ENCODE data around the gene OGFOD3.

OGFOD3 gene

GRCh38 chr17:82446649-82447048 is 28.3 kb upstream of the OGFOD3 start:
- DNase-seq (no peak), ATAC-seq (no peak)

DNA sequence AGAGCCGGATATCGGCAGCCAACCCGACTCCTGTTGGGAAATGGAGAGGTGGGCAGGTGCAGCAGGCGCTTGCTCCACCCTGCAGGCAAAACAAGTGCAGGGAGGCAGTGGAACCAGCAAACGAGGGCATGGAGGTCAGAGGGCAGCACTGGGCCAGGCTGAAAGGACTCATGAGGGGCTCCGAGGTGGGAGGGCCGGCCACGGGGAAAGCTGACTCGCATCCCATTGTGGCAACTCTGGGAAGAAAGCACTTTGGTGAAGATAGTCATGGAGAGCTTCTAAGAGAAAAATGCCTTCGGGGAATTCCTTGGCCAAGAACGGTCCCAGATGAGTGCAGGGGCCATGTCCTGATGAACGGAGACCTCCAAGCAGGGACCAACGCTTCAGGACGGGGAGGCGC is 27.7 kb upstream of the OGFOD3 start:
- DNase-seq: no peak
- ATAC-seq: no peak

DNA sequence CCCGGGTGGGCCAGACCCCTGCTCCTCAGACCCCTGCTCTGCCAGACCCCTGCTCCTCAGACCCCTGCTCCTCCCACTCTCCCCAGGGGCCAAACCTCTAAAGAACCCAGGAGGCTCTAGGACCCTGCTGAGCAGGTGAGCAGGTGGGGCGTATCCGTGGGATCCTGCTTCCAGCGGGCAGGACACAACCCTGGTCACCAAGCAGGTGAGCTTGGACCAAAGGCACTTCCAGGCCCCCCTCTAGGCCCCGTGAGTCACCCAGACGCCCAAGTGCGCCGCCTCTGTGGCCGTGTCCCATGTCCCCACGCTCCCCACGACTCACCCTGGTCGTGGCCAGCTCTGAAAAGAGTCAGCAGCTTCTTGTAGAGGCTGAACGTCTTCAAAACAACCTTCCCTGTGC is 27.2 kb upstream of the OGFOD3 start:
- no peak for DNase-seq
- no peak for ATAC-seq

GRCh38 chr17:82444941-82445521 is 26.6 kb upstream of the OGFOD3 start:
- ATAC-seq: no peak
- DNase-seq: no peak

DNA sequence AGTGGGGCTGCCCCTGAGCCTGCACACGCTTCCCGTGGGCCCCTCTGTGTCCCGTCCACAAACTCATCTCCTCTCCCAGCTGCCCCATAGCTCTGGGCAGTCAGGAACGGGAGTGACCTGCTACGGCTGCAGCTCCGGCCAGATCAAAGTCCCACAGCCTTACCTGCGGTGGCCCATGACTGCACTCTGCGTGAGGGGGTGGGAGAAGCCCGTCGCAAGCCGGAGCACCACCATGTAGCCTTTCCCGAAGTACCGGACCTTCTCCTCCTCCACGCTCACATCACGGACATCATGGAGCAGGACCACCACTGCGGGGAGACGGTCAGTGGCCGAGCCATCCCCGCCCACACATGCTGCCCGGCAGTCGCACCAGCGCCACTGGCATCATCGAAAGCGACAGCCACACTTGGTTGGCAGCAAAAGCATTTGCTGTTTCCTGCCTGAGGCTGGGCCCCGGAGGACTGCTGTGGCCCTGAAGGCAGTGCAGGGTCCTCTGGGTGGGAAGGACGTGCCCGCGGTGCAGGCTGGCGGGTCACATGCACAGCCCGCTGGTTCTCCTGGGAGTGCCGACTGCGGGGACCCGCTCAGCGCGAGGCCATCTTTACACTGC is 26.0 kb upstream of the OGFOD3 start:
- ATAC-seq (no peak), DNase-seq (no peak)

DNA sequence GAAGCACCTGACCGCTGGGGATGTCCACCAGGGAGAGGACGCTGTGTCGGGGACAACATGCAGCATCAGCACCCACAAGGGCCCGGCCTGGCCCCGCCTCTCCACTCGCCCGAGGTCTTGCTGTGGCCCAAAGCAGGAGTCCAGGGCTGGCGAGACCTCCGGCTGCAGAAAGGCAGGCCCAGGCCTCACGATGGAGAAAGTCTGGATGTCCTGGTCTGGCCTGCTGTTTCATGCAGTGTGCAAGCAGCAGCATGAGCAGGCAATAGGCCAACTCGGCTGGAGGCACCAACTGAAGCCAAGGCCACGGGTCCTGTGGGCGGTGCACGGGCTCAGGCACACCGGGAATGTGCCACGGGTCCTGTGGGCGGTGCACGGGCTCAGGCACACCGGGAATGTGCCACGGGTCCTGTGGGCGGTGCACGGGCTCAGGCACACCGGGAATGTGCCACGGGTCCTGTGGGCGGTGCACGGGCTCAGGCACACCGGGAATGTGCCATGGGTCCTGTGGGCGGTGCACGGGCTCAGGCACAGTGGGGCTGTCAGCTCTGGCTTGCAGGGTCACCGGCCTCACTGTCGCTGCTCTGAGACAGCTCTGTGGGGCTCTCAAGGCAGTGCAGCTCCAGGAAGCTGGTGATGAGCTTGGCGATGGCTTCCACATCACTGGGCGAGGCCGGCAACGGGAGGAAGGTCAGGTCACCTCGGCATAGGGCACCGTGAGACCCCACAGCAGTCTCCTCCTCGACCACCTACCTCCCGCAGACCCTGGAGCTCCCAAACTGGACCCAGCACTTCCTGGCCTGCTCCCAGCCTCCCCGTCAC is 25.3 kb upstream of the OGFOD3 start:
- DNase-seq: no peak
- no peak for ATAC-seq

DNA sequence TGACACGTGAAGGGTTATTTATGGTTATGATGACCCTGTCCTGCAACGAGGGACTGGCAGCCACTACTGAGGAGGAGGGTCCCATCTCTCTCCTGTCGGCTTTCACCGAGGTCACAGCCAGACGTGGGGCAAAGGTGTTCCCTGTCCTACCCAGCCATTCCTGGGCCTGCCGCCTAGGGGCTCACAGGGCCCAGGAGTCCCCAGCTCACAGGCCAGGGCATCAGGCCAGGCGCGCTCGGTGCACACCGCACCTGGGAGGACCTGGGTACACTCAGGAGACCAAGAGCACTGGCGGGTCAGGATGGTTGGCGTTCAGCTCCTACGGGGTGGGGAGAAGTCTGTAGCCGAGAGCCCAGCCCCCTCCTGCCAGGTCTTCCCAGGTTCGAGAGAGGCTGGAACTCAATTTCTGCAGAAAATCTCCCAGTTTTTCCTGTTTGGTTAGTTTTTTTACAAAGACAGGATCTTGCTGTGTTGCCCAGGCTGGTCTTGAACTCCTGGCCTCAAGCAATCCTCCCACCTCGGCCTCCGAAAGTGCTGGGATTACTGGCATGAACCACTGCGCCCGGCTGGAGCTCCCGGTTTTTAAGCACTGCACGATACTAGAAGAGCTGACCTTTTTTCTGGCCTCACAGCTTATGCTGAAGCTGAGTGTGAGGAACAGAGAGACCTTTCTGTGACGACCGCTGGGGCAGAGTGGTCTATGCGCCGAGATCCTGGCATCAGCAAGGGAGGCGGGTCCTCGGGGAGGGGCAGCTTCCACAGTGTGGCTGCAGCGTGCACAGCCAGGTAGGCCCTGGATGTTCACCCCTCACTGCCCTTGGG is 24.5 kb upstream of the OGFOD3 start:
- DNase-seq: no peak
- no peak for ATAC-seq

- ATAC-seq (no peak), DNase-seq (no peak)
Observed at GRCh38 chr17:82441691-82442487, 23.5 kb upstream of the OGFOD3 start.

DNA sequence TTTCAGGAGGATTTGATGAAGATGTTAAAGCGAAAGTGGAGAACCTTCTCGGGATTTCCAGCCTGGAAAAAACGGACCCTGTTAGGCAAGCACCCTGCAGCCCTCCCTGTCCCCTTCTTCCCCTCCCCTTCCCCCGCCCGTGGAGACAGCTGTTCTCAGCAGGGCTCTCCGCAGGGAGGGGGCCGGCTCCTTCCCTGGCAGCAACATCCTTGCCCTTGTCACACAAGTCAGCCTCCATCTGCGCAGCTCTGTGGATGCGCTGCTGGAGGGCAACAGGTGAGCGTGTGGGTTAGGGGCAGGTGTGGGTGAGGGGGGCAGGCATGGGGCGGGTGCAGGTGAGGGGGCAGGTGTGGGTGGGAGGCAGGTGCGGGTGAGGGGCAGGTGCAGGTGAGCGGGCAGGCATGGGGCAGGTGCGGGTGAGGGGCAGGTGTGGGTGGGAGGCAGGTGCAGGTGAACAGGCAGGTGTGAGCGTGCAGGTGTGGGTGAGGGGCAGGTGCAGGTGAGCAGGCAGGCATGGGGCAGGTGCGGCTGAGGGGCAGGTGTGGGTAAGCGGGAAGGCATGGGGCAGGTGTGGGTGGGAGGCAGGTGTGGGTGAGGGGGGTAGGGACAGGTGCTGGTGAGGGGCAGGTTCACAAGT is 22.7 kb upstream of the OGFOD3 start:
- no peak for ATAC-seq

GRCh38 chr17:82440469-82440981 is 22.1 kb upstream of the OGFOD3 start:
- ATAC-seq (no peak), DNase-seq (no peak)

More for the DNA sequence above, 22.7 kb upstream of the OGFOD3 start:
- DNase-seq: no peak

DNA sequence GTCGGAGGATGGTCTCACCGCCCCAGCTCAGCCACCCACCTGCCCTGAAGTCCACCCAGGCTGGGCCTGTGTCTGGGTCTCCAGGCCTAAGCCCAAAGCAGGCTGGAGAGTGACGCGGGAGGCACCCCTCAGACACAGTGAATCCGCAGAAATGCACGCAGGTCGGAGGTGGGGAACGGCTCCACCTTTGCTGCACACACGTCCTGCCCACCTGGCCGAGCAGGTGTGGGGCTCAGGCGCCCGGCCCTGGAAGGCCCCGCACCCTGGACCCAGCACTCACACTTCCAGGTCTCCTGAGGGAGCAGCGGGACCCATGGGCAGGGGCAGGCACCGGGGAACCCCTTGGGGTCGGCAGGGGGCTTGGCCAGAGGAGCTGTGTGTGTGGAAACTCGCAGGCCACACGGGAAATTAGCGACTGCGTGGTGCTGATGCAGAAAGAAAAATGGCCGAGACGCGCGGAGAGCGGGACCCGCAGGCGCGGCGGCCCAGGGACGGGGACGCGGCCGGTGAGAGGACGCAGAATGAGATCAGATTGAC is 21.5 kb upstream of the OGFOD3 start:
- ATAC-seq (no peak), DNase-seq (no peak)

GRCh38 chr17:82439194-82439828 is 20.9 kb upstream of the OGFOD3 start:
- ATAC-seq (no peak), DNase-seq (no peak)

- no peak for ATAC-seq
- DNase-seq: no peak
Observed at GRCh38 chr17:82438401-82439193, 20.2 kb upstream of the OGFOD3 start.

DNA sequence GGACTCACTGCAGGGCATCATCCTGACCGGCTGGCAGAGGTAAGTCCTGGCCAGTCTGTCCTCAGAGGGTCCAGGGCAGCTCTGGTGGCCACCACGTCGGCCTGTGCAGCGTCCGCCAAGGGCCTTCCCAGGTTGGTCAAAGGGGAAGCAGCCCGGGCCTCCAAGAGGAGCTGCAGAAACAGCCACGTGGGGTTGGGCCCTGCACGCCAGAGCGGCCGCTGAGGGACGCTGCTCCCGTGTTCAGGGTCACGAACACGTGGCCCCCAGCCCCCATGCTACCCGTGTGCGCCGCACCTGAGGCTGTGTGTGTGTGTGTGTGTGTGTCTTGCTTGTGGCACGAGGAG is 18.9 kb upstream of the OGFOD3 start:
- DNase-seq: no peak
- ATAC-seq: no peak

DNA sequence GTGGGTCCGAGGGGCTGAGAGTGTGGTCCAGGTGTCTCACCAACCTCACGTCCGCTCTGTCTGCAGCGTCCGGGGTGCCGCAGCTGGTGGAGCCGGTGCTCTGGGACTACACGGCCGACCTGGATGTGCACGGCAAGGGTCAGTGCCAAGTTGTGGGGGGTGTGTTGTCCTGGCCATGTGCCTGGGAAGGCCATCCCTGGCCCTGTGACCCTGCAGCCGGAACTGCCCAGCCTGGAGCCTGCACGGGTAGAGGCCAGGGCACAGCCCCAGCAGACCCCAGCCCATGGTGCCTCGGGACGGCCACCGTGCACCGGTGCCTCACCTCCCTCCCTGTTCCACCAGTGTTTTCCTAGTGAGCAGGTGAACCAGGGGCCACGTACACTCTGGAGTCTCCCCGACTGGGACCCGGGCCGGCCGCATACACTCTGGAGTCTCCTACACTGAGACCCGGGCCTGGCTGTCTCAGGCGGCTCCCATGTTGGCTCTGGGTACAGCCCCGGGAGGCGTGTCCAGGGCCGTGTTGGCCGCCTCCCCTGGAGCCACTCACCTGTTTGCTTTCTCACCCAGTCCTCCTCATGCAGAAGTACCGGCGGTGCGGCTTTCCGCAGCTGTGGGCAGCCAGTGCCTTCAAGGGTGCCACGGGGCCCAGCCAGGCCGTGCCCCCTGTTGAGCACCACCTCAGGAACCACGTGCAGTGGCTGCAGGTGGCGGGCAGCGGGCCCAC is 18.4 kb upstream of the OGFOD3 start:
- ATAC-seq (no peak), DNase-seq (no peak)

DNA sequence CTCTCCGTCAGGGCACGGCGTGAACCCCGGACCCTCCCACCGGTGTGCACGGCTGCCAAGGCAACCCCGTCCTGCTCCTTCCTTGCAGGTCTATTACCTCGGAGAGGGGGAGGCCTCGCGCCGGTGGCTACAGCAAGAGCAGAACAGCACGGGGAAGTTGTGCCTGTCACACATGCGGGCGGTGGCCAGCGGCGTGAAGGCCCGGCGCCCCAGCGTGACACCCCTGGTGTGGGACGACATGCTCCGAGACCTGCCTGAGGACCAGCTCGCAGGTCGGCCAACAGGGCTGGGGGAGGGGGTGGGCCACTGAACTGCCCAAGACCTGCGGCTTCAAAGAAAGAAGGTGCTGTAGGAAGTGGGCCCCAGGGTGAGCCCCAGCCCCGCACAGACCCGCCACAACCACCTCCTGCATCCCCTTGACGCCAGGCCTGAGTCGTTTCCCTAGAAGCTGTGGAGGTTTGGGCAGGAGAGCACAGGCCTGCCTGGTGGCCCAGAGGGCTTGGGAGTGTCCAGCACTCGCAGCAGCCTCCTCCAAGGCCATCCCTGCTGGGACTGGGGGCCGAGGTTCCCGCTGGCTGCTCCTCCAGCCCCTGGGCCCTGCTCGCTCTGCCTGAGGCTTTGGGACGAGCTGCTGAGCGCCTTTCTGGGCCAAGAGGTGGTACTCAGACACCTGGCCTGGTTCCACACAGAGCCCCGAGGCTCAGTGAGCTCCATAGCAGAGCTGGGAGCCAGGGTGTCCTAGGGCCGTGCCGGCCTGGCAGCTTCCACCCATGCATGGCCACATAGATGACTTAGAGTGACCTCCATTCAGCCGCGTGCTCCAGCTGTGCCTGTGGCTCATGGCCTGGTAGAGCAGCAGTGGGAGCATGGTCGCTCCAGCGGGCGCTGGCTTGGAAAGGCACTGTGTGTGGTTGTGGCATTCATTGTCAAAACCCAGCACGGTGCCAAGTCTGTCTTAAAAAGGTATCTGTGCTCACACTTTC is 17.5 kb upstream of the OGFOD3 start:
- DNase-seq (no peak), ATAC-seq (no peak)

DNA sequence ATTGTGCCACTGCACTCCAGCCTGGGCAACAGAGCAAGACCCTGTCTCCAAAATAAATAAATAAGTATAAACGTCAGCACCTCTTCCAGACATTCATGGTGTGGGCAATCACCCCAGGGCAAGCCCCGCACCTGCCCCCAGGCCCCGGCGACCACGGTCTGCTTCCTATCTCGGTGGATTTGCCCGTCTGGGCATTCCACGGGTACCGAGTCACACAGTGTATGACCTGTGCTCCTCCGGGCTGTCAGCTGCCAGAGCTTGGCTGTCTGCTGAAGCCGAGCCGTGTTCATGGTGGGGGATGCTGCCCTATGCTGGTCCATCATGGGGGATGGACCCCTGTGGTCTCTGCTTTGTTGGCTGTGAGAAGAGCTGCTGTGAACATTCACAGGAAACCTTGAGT is 16.7 kb upstream of the OGFOD3 start:
- ATAC-seq (no peak), DNase-seq (no peak)

GRCh38 chr17:82434216-82434565 is 15.8 kb upstream of the OGFOD3 start:
- peak; percentile 37 for DNase-seq

More at GRCh38 chr17:82434216-82434565, 15.8 kb upstream of the OGFOD3 start:
- ATAC-seq: no peak

Measured in stimulated activated naive CD8-positive, alpha-beta T cell treated with anti-CD3 and anti-CD28 coated beads, Interleukin-15, Interleukin-2, amounts not matched to agents 100 U/mL and 50 U/mL, for 24 hours (primary cell).